ENCODE results near the gene PTS.

PTS gene

GRCh38 chr11:112223121-112223520, 3.1 kb upstream of the PTS start:
- no peak for DNase-seq

- DNase-seq, result no peak
Measured at GRCh38 chr11:112223754-112224532, 2.3 kb upstream of the PTS start.

- DNase-seq, result no peak
Measured at GRCh38 chr11:112225753-112226061, 521 bp upstream of the PTS start.

- no peak for DNase-seq
Measured at GRCh38 chr11:112226831-112227401, 688 bp downstream of the PTS start.

GRCh38 chr11:112227471-112227870, 1.2 kb downstream of the PTS start:
- DNase-seq, result no peak

GRCh38 chr11:112228706-112229105, 2.5 kb downstream of the PTS start:
- no peak for DNase-seq

- no peak for DNase-seq
Measured at GRCh38 chr11:112229159-112229558, 2.9 kb downstream of the PTS start.

- no peak for DNase-seq
Measured at GRCh38 chr11:112229746-112230433, 3.7 kb downstream of the PTS start.

- DNase-seq, result no peak
Measured at GRCh38 chr11:112231952-112232351, 5.7 kb downstream of the PTS start.

- no peak for DNase-seq
Measured at GRCh38 chr11:112235750-112236390, 9.6 kb downstream of the PTS start.

GRCh38 chr11:112237451-112237850, 11.2 kb downstream of the PTS start:
- no peak for DNase-seq

GRCh38 chr11:112238041-112238440, 11.8 kb downstream of the PTS start:
- DNase-seq, result no peak

- DNase-seq, result no peak
Measured at GRCh38 chr11:112241486-112241885, 15.3 kb downstream of the PTS start.

- no peak for DNase-seq
Measured at GRCh38 chr11:112247201-112247600, 21.0 kb downstream of the PTS start.

- no peak for DNase-seq
Measured at GRCh38 chr11:112248201-112248600, 22.0 kb downstream of the PTS start.

- no peak for DNase-seq
Measured at GRCh38 chr11:112249871-112250610, 23.8 kb downstream of the PTS start.

- DNase-seq, result no peak
Measured at GRCh38 chr11:112253605-112254242, 27.5 kb downstream of the PTS start.

- DNase-seq, result no peak
Measured at GRCh38 chr11:112255067-112255720, 29.0 kb downstream of the PTS start.

GRCh38 chr11:112260490-112260889, 34.3 kb downstream of the PTS start, which contains the start of gene PLET1:
Gene PLET1, minus strand, starts transcription at chr11:112260860. Its CDS starts 271 bp downstream, at chr11:112260589.
- DNase-seq, result no peak

- DNase-seq, result no peak
Measured at GRCh38 chr11:112265659-112266409, 39.6 kb downstream of the PTS start.

GRCh38 chr11:112266410-112266778, 40.2 kb downstream of the PTS start:
- no peak for DNase-seq
